Measurements from ENCODE around the gene DCTN5. TPM values are rescaled to one million over a fixed set of nuclear protein-coding genes. Genes with fewer than 3 reads are reported as not detected.

Gene DCTN5
- total RNA-seq, 2 experiments from 2014 or later = 46.9 to 47.8 TPM

- Mint-ChIP-seq H3K27ac (peak overlapping the region; percentile 29), H3K4me1 (ENCODE audit: low read depth) (no peaks in the 10 kb centered on the region), H3K27me3 (no peaks in the 10 kb centered on the region), H3K9me3 (no peaks in the 10 kb centered on the region), H3K4me3 (no peak overlapping the region), H3K36me3 (ENCODE audit: low read depth) (peaks cover 57% of the 10 kb centered on the region)
- intact Hi-C loops (cut with DNase I, micrococcal nuclease) = no loop called here
- DNase-seq = no peak
- ATAC-seq (ENCODE audit: poor library complexity) = no peak
- ChIA-PET CTCF (no interaction called here), POLR2A (no interaction called here)
- Histone ChIP-seq H3K36me3 (ENCODE audit: insufficient read depth, low read length) (peaks cover 46% of the 10 kb centered on the region), H3K4me3 (ENCODE audit: low read length) (no peak overlapping the region), H3K27me3 (ENCODE audit: control insufficient read depth in 1 of 2, insufficient read depth in 2 of 2, low read length in 2 of 2) (no peaks in the 10 kb centered on the region), H3K27ac (ENCODE audit: low read depth in 1 of 2, low read length in 2 of 2) (no peak overlapping the region), H3K9me3 (ENCODE audit: control insufficient read depth in 1 of 2, insufficient read depth in 1 of 2, low read length in 2 of 2) (no peaks in the 10 kb centered on the region), H3K4me1 (ENCODE audit: insufficient read depth, low read length) (no peaks in the 10 kb centered on the region)
- TF ChIP-seq, protein P1, sequence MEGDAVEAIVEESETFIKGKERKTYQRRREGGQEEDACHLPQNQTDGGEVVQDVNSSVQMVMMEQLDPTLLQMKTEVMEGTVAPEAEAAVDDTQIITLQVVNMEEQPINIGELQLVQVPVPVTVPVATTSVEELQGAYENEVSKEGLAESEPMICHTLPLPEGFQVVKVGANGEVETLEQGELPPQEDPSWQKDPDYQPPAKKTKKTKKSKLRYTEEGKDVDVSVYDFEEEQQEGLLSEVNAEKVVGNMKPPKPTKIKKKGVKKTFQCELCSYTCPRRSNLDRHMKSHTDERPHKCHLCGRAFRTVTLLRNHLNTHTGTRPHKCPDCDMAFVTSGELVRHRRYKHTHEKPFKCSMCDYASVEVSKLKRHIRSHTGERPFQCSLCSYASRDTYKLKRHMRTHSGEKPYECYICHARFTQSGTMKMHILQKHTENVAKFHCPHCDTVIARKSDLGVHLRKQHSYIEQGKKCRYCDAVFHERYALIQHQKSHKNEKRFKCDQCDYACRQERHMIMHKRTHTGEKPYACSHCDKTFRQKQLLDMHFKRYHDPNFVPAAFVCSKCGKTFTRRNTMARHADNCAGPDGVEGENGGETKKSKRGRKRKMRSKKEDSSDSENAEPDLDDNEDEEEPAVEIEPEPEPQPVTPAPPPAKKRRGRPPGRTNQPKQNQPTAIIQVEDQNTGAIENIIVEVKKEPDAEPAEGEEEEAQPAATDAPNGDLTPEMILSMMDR (IDR thresholded peaks at IDR 0.05) = no peak
Measured at GRCh38 chr16:23687034-23687808, 46.0 kb downstream of the DCTN5 start.

DNA sequence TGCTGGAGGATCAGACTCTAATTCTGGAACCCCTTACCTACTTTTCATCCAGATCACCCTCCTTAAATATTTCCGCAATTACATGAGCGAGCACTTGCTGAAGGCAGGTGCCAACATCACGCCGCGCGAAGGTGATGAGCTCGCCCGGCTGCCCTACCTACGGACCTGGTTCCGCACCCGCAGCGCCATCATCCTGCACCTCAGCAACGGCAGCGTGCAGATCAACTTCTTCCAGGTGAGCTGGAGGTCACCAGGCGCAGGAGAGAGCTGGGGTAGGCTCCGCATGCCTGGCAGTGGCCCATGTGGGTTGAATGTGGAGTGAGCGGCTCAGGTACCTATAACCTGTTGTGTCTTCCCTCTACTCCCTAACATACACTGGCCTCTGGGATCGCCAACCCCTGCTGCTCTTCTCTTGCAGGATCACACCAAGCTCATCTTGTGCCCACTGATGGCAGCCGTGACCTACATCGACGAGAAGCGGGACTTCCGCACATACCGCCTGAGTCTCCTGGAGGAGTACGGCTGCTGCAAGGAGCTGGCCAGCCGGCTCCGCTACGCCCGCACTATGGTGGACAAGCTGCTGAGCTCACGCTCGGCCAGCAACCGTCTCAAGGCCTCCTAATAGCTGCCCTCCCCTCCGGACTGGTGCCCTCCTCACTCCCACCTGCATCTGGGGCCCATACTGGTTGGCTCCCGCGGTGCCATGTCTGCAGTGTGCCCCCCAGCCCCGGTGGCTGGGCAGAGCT lies 48.3 kb downstream of the DCTN5 start:
- H3K4me3 Mint-ChIP-seq = no peak overlapping the region
- TF ChIP-seq, protein P1 (IDR thresholded peaks at IDR 0.05) = no peak
- peaks cover 45% of the 10 kb centered on the region for H3K36me3 Mint-ChIP-seq (ENCODE audit: low read depth)
- DNase-seq (no peak), ATAC-seq (ENCODE audit: poor library complexity) (no peak)
- no peaks in the 10 kb centered on the region for H3K27me3 Mint-ChIP-seq
- CTCF ChIA-PET = no interaction called here
- Histone ChIP-seq H3K36me3 (ENCODE audit: insufficient read depth, low read length) (peaks cover 38% of the 10 kb centered on the region), H3K4me1 (ENCODE audit: insufficient read depth, low read length) (peaks cover 3% of the 10 kb centered on the region), H3K4me3 (ENCODE audit: low read length) (no peak overlapping the region), H3K27ac (ENCODE audit: low read depth in 1 of 2, low read length in 2 of 2) (no peak overlapping the region), H3K27me3 (ENCODE audit: control insufficient read depth in 1 of 2, insufficient read depth in 2 of 2, low read length in 2 of 2) (no peaks in the 10 kb centered on the region), H3K9me3 (ENCODE audit: control insufficient read depth in 1 of 2, insufficient read depth in 1 of 2, low read length in 2 of 2) (no peaks in the 10 kb centered on the region)
- POLR2A ChIA-PET = no interaction called here
- intact Hi-C loops (cut with DNase I, micrococcal nuclease) = no loop called here
- H3K27ac Mint-ChIP-seq = no peak overlapping the region
- H3K4me1 Mint-ChIP-seq (ENCODE audit: low read depth) = peaks cover 2% of the 10 kb centered on the region
- H3K9me3 Mint-ChIP-seq = no peaks in the 10 kb centered on the region

DNA sequence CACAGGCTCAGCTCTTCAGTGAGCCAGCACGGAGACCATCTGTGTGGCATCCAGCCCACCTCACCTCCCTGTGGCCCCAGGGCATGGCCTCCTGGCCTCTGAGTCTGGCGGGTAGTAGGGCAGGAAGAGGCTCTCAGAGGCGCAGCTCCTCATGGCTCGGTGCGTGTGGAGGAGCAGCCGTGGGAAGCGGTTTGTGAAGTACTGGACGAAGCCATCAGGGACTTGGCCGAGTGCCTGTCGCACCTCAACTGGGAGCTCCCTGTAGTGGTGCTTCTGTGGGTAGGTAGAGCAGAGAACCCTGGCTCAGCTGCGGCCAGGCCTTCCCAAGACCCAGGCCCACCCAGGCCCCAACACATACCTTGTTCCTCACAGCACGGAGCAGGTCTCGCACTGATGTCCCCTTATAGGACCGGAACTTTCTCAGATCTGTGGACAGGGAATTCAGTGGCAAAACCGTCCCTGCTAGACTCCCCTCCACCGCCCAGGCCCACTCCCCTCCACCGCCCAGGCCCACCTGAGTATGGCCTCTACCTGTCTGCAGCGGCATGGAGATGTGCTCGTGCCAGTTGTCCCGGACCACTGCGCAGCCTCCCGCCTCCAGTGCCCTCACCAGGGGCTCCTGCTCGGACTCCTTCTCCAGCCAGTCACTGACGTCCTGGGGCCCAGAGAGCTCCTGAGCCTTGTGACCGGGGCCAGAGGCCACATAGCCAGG lies 49.7 kb downstream of the DCTN5 start:
- no peaks in the 10 kb centered on the region for H3K27me3 ChIP-seq (ENCODE audit: control insufficient read depth in 1 of 2, insufficient read depth in 2 of 2, low read length in 2 of 2)
- H3K9me3 Mint-ChIP-seq = no peaks in the 10 kb centered on the region
- peaks cover 5% of the 10 kb centered on the region for H3K4me1 Mint-ChIP-seq (ENCODE audit: low read depth)
- no peak overlapping the region for H3K27ac ChIP-seq (ENCODE audit: low read depth in 1 of 2, low read length in 2 of 2)
- peaks cover 8% of the 10 kb centered on the region for H3K4me1 ChIP-seq (ENCODE audit: insufficient read depth, low read length)
- TF ChIP-seq, protein P1 (IDR thresholded peaks at IDR 0.05) = no peak
- DNase-seq = no peak
- peaks cover 38% of the 10 kb centered on the region for H3K36me3 ChIP-seq (ENCODE audit: insufficient read depth, low read length)
- peaks cover 41% of the 10 kb centered on the region for H3K36me3 Mint-ChIP-seq (ENCODE audit: low read depth)
- no peak overlapping the region for H3K4me3 ChIP-seq (ENCODE audit: low read length)
- no peak overlapping the region for H3K27ac Mint-ChIP-seq
- ATAC-seq (ENCODE audit: poor library complexity) = no peak
- POLR2A ChIA-PET = no interaction called here
- CTCF ChIA-PET = no interaction called here
- H3K27me3 Mint-ChIP-seq = no peaks in the 10 kb centered on the region
- no peak overlapping the region for H3K4me3 Mint-ChIP-seq
- H3K9me3 ChIP-seq (ENCODE audit: control insufficient read depth in 1 of 2, insufficient read depth in 1 of 2, low read length in 2 of 2) = no peaks in the 10 kb centered on the region
- intact Hi-C loops (cut with DNase I, micrococcal nuclease) = no loop called here
